HepG2 (cell line): Measurements from ENCODE around the gene FBXO28.

Experiments used
- CTCF ChIP-seq: sonication (generic); formaldehyde crosslinking; IDR thresholded peaks from 2 replicates; pipeline ENCODE4 v1.5.0; 2020; ENCODE audit warnings: mild to moderate bottlenecking, missing genetic modification reagents, moderate library complexity
- FOXK2 ChIP-seq: fragments of 450-650 bp; IDR thresholded peaks from 2 replicates; pipeline ENCODE4 v1.6.1; 2016
- PHF8 ChIP-seq: sonication (generic); formaldehyde crosslinking; IDR thresholded peaks from 2 replicates; pipeline ENCODE4 v1.5.0; 2020; ENCODE audit warnings: missing genetic modification reagents
- POLR2A ChIP-seq, 2 experiments: IDR thresholded peaks; 2 replicates each; pipeline ENCODE4 v1.6.1; 2011; ENCODE audit warnings: low read depth in 2 of 2, low read length in 2 of 2, mild to moderate bottlenecking in 1 of 2, moderate library complexity in 1 of 2; ENCODE audit not compliant: insufficient read depth in 1 of 2
- RFX5 ChIP-seq: IDR thresholded peaks from 2 replicates; pipeline ENCODE4 v1.6.1; 2011; ENCODE audit warnings: low read depth, low read length, improper control_type of control experiment
- ZFP36 ChIP-seq: fragments of 150-350 bp; IDR thresholded peaks from 2 replicates; pipeline ENCODE4 v1.6.1; 2018; ENCODE audit warnings: borderline replicate concordance, low read length, low read depth; ENCODE audit not compliant: partially characterized antibody
- ZNF33B ChIP-seq: sonication (generic); formaldehyde crosslinking; IDR thresholded peaks from 2 replicates; pipeline ENCODE4 v1.5.1; 2020; ENCODE audit warnings: mild to moderate bottlenecking, missing genetic modification reagents
- ZNF484 ChIP-seq: sonication (generic); formaldehyde crosslinking; IDR thresholded peaks from 2 replicates; pipeline ENCODE4 v1.5.1; 2020; ENCODE audit warnings: mild to moderate bottlenecking, low read depth, missing genetic modification reagents, borderline replicate concordance
- TF ChIP-seq, protein P1 (sequence below): fragments of 450-650 bp; IDR thresholded peaks from 2 replicates; pipeline ENCODE4 v1.6.1; 2017; ENCODE audit warnings: mild to moderate bottlenecking
- TF ChIP-seq, protein P2 (sequence below): sonication (generic); formaldehyde crosslinking; IDR thresholded peaks from 2 replicates; pipeline ENCODE4; 2020; ENCODE audit warnings: missing genetic modification reagents, mild to moderate bottlenecking, borderline replicate concordance
- TF ChIP-seq, protein P3 (sequence below): sonication (generic); formaldehyde crosslinking; IDR thresholded peaks from 2 replicates; pipeline ENCODE4 v1.4.0; 2020; ENCODE audit warnings: missing genetic modification reagents, borderline replicate concordance

GRCh38 chr1:224114787-224115175 lies 870 bp downstream of the FBXO28 start:
- no peak for TF ChIP-seq ZNF33B (CRISPR knock-in tag)
- TF ChIP-seq RFX5 = no peak
- no peak for TF ChIP-seq FOXK2
- TF ChIP-seq, protein P1, sequence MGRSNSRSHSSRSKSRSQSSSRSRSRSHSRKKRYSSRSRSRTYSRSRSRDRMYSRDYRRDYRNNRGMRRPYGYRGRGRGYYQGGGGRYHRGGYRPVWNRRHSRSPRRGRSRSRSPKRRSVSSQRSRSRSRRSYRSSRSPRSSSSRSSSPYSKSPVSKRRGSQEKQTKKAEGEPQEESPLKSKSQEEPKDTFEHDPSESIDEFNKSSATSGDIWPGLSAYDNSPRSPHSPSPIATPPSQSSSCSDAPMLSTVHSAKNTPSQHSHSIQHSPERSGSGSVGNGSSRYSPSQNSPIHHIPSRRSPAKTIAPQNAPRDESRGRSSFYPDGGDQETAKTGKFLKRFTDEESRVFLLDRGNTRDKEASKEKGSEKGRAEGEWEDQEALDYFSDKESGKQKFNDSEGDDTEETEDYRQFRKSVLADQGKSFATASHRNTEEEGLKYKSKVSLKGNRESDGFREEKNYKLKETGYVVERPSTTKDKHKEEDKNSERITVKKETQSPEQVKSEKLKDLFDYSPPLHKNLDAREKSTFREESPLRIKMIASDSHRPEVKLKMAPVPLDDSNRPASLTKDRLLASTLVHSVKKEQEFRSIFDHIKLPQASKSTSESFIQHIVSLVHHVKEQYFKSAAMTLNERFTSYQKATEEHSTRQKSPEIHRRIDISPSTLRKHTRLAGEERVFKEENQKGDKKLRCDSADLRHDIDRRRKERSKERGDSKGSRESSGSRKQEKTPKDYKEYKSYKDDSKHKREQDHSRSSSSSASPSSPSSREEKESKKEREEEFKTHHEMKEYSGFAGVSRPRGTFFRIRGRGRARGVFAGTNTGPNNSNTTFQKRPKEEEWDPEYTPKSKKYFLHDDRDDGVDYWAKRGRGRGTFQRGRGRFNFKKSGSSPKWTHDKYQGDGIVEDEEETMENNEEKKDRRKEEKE = no peak
- TF ChIP-seq PHF8 (CRISPR knock-in tag) = no peak
- no peak for TF ChIP-seq CTCF (CRISPR knock-in tag)
- TF ChIP-seq, protein P2, sequence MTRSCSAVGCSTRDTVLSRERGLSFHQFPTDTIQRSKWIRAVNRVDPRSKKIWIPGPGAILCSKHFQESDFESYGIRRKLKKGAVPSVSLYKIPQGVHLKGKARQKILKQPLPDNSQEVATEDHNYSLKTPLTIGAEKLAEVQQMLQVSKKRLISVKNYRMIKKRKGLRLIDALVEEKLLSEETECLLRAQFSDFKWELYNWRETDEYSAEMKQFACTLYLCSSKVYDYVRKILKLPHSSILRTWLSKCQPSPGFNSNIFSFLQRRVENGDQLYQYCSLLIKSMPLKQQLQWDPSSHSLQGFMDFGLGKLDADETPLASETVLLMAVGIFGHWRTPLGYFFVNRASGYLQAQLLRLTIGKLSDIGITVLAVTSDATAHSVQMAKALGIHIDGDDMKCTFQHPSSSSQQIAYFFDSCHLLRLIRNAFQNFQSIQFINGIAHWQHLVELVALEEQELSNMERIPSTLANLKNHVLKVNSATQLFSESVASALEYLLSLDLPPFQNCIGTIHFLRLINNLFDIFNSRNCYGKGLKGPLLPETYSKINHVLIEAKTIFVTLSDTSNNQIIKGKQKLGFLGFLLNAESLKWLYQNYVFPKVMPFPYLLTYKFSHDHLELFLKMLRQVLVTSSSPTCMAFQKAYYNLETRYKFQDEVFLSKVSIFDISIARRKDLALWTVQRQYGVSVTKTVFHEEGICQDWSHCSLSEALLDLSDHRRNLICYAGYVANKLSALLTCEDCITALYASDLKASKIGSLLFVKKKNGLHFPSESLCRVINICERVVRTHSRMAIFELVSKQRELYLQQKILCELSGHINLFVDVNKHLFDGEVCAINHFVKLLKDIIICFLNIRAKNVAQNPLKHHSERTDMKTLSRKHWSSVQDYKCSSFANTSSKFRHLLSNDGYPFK (CRISPR knock-in tag) = no peak
- no peak for TF ChIP-seq POLR2A (IDR thresholded peaks at IDR 0.05; ENCODE audit: insufficient read depth in 1 of 2, low read depth in 2 of 2, low read length in 2 of 2)
- no peak for TF ChIP-seq ZNF484 (CRISPR knock-in tag)
- TF ChIP-seq, protein P3, sequence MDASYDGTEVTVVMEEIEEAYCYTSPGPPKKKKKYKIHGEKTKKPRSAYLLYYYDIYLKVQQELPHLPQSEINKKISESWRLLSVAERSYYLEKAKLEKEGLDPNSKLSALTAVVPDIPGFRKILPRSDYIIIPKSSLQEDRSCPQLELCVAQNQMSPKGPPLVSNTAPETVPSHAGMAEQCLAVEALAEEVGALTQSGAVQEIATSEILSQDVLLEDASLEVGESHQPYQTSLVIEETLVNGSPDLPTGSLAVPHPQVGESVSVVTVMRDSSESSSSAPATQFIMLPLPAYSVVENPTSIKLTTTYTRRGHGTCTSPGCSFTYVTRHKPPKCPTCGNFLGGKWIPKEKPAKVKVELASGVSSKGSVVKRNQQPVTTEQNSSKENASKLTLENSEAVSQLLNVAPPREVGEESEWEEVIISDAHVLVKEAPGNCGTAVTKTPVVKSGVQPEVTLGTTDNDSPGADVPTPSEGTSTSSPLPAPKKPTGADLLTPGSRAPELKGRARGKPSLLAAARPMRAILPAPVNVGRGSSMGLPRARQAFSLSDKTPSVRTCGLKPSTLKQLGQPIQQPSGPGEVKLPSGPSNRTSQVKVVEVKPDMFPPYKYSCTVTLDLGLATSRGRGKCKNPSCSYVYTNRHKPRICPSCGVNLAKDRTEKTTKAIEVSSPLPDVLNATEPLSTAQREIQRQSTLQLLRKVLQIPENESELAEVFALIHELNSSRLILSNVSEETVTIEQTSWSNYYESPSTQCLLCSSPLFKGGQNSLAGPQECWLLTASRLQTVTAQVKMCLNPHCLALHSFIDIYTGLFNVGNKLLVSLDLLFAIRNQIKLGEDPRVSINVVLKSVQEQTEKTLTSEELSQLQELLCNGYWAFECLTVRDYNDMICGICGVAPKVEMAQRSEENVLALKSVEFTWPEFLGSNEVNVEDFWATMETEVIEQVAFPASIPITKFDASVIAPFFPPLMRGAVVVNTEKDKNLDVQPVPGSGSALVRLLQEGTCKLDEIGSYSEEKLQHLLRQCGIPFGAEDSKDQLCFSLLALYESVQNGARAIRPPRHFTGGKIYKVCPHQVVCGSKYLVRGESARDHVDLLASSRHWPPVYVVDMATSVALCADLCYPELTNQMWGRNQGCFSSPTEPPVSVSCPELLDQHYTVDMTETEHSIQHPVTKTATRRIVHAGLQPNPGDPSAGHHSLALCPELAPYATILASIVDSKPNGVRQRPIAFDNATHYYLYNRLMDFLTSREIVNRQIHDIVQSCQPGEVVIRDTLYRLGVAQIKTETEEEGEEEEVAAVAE = no peak
- TF ChIP-seq ZFP36 = no peak
